Ectodermal cell (in vitro differentiated cells): ENCODE data around the gene ZNF219.
"Not testable (repeated sequence)": the region's sequence is repeated elsewhere in the genome, so short reads cannot be mapped to it uniquely, and the experiment has no call there.

Experiments used
- H3K27ac ChIP-seq: 2 replicates; pipeline ENCODE4 v1.7.0; 2013; ENCODE audit warnings: mild to moderate bottlenecking, low read depth, low read length; ENCODE audit not compliant: insufficient read depth, poor library complexity, severe bottlenecking
- H3K27me3 ChIP-seq: 2 replicates; pipeline ENCODE4 v1.7.0; 2013; ENCODE audit warnings: mild to moderate bottlenecking, low read length; ENCODE audit not compliant: insufficient read depth, control insufficient read depth, poor library complexity, severe bottlenecking
- H3K36me3 ChIP-seq: one replicate; pipeline ENCODE4 v1.7.0; 2013; ENCODE audit warnings: low read length; ENCODE audit not compliant: control insufficient read depth, insufficient read depth
- H3K4me1 ChIP-seq: one replicate; pipeline ENCODE4 v1.7.0; 2013; ENCODE audit warnings: low read length; ENCODE audit not compliant: control insufficient read depth, insufficient read depth
- H3K4me3 ChIP-seq: 2 replicates; pipeline ENCODE4 v1.7.0; 2013; ENCODE audit warnings: low read depth, low read length, control low read depth; ENCODE audit not compliant: insufficient read depth
- H3K9me3 ChIP-seq: 2 replicates; pipeline ENCODE4 v1.7.0; 2013; ENCODE audit warnings: mild to moderate bottlenecking, low read length, moderate library complexity; ENCODE audit not compliant: control insufficient read depth
- WGBS, 2 experiments: methylation state at CpG; one replicate each; pipeline ENCODE4 v1.1.7; 2013; ENCODE audit warnings: missing lambda C conversion rate in 2 of 2; 5-methylcytosine and 5-hydroxymethylcytosine counted together

The ZNF219 gene

GRCh38 chr14:21043974-21044618, 54.4 kb downstream of the ZNF219 start:
- Histone ChIP-seq H3K36me3 (no peaks in the 10 kb centered on the region), H3K27ac (no peak overlapping the region), H3K4me1 (peaks cover 6% of the 10 kb centered on the region), H3K4me3 (no peak overlapping the region), H3K9me3 (no peaks in the 10 kb centered on the region), H3K27me3 (peaks cover 5% of the 10 kb centered on the region)
- 84 to 86% methylated on average over 6 of the region's 6 CpGs for WGBS, 2 experiments

- Histone ChIP-seq H3K36me3 (no peaks in the 10 kb centered on the region), H3K27ac (no peak overlapping the region), H3K4me1 (peaks cover 6% of the 10 kb centered on the region), H3K27me3 (peaks cover 5% of the 10 kb centered on the region), H3K9me3 (no peaks in the 10 kb centered on the region), H3K4me3 (no peak overlapping the region)
- 84 to 87% methylated on average over 1 of the region's 2 CpGs for WGBS, 2 experiments
These were observed 55.0 kb downstream of the ZNF219 start for GRCh38 chr14:21043387-21043973.

- 84 to 87% methylated on average over 8 of the region's 8 CpGs for whole genome bisulfite sequencing, 2 experiments
- H3K4me3 ChIP-seq: no peak overlapping the region
- peaks cover 5% of the 10 kb centered on the region for H3K27me3 ChIP-seq
- H3K9me3 ChIP-seq: no peaks in the 10 kb centered on the region
- H3K36me3 ChIP-seq: no peaks in the 10 kb centered on the region
- H3K27ac ChIP-seq: no peak overlapping the region
- peaks cover 6% of the 10 kb centered on the region for H3K4me1 ChIP-seq
These were observed 55.5 kb downstream of the ZNF219 start for GRCh38 chr14:21042918-21043317.

- Histone ChIP-seq H3K4me1 (peaks cover 6% of the 10 kb centered on the region), H3K27ac (no peak within 1 kb of the TSS), H3K36me3 (no peaks in the 10 kb centered on the region), H3K4me3 (no peak within 1 kb of the TSS), H3K27me3 (peaks cover 5% of the 10 kb centered on the region), H3K9me3 (no peaks in the 10 kb centered on the region)
- 91 to 92% methylated on average over 11 of the region's 11 CpGs for WGBS, 2 experiments
These were observed 56.6 kb downstream of the ZNF219 start, which contains the start of gene RNASE7 for GRCh38 chr14:21041676-21042433. Gene RNASE7 (plus strand): TSS chr14:21042362. CDS start chr14:21042993, 631 bp downstream.

- not testable (repeated sequence) for H3K36me3 ChIP-seq, H3K4me3 ChIP-seq, H3K27me3 ChIP-seq, H3K4me1 ChIP-seq, H3K9me3 ChIP-seq, H3K27ac ChIP-seq
- 85 to 88% methylated on average over 3 of the region's 3 CpGs for WGBS, 2 experiments
These were observed 57.5 kb downstream of the ZNF219 start for GRCh38 chr14:21040941-21041340.

GRCh38 chr14:21040370-21040925, 58.0 kb downstream of the ZNF219 start:
- 80 to 81% methylated on average over 8 of the region's 8 CpGs for WGBS, 2 experiments
- no peaks in the 10 kb centered on the region for H3K36me3 ChIP-seq
- H3K4me1 ChIP-seq: peaks cover 6% of the 10 kb centered on the region
- H3K9me3 ChIP-seq: no peaks in the 10 kb centered on the region
- H3K4me3 ChIP-seq: no peak overlapping the region
- H3K27me3 ChIP-seq: peaks cover 5% of the 10 kb centered on the region
- H3K27ac ChIP-seq: no peak overlapping the region
